ENCODE results near the gene SMARCD3. TPM values are rescaled to one million over a fixed set of nuclear protein-coding genes. Genes with fewer than 3 reads are reported as not detected.

Gene SMARCD3
- total and polyA plus RNA-seq, 9 of the 15 experiments (the other 6 are each of a cell fraction or from before 2014, with no cell fraction given): 0.43 to 3.6 (median 2.6) TPM

DNA sequence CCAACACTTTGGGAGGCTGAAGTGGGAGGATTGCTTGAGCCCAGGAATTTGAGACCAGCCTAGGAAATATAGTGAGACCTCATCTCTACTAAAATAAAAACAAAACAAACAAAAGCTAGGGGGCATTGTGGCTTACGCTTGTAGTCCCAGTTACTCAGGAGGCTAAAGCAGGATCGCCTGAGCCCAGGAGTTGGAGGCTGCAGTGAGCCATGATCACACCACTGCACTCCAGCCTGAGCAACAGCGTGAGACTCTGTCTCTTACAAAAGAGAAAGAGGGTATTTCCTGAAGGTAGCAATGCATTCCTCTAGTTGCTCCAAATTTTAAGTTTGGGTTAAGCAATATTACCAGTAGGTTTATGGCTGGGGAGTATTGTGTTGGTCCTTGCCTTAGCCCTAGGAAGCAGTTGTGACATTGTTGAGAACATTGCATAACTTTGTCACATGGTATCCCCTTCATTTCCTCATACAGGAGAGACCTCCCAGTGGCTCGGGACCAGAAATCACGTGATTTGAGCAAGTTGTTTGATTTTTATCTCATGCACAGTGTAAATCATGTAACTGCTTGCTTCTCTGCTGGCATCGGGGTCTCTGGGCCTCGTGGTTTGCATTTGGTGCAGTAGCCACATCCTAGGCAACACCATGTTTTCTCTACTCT is 23.3 kb upstream of the SMARCD3 start (continued):
- 0 out of 2 replicates have a peak, but pooled peaks have one; percentile 40 for TF ChIP-seq ZNF232 (CRISPR knock-in tag; IDR thresholded peaks at IDR 0.05)

DNA sequence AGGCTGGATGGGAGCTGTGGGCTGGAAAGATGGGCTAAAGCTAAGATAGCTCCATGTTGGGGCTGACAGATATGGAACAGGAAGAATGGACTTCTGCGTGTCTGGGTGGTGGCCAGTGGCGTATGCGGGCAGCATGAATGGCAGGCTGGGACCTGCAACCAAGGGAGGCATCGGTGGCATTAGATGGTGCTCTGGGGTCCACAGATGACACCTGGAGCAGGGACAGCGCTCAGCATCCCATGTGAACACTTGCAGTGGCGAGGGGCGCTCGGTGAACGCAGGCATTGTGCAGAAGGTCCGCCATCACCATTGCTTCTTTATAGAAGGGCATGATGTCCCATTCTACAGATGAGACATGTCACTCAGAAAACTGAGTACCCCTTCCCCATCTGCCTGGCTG is 21.0 kb upstream of the SMARCD3 start:
- no peaks in the 10 kb centered on the region for H3K79me2 ChIP-seq (ENCODE audit: control insufficient read depth, insufficient read depth, low read length)
- POLR2A ChIA-PET: interaction anchor here (0.7 kb wide), 2 partner anchors 8 to 224 kb away, joined by 3 read pairs; no protein-coding TSS in a partner anchor
- intact Hi-C loops (cut with micrococcal nuclease): no loop called here
- H3K27me3 ChIP-seq (ENCODE audit: control insufficient read depth in 2 of 2, insufficient read depth in 2 of 2, low read length in 2 of 2): peaks cover 23 to 86% of the 10 kb centered on the region in 2 experiments; a peak in 4 of 5 replicates
- no peak overlapping the region for H3K4me3 ChIP-seq
- peaks cover 11% of the 10 kb centered on the region for H4K20me1 ChIP-seq (replicated peaks; ENCODE audit: control insufficient read depth, insufficient read depth, low read length)
- under 1% methylated on average over 10 of the region's 10 CpGs for WGBS (ENCODE audit: insufficient coverage, low coverage, missing lambda C conversion rate)
- no peak for FAIRE-seq
- DNase-seq (ENCODE audit: extremely low read depth in 1 of 4, low spot score in 3 of 4): no peak
- peaks cover 16 to 20% of the 10 kb centered on the region in 2 experiments; a peak in 4 of 5 replicates for H3K4me1 ChIP-seq (replicated peaks in 1 of 2; ENCODE audit: control insufficient read depth in 2 of 2, insufficient read depth in 2 of 2, low read length in 2 of 2)
- in situ Hi-C loops (cut with MboI): no loop called here
- BruUV-seq (replicated peaks): no TSS peak
- H3K9ac ChIP-seq (ENCODE audit: insufficient read depth in 1 of 2, low read depth in 2 of 2, low read length in 2 of 2): no peak overlapping the region
- no peaks in the 10 kb centered on the region for H3K36me3 ChIP-seq (ENCODE audit: control insufficient read depth, insufficient read depth, low read length)
- no peak for ATAC-seq
- no peak overlapping the region for H2AFZ ChIP-seq (ENCODE audit: low read depth, low read length)
- CTCF ChIA-PET (ENCODE audit: low intra/inter-chr PET ratio): no interaction called here
- no peaks in the 10 kb centered on the region for H3K9me3 ChIP-seq (replicated peaks; ENCODE audit: control insufficient read depth, insufficient read depth, low read depth, low read length)
- H3K4me2 ChIP-seq (ENCODE audit: insufficient read depth, low read length): no peak overlapping the region
- no peak overlapping the region for H3K27ac ChIP-seq (ENCODE audit: extremely low read depth, low read depth, low read length)
- H3K9me1 ChIP-seq (ENCODE audit: control insufficient read depth, insufficient read depth, low read length): peaks cover 6% of the 10 kb centered on the region
- no peak for TF ChIP-seq BHLHE40 (IDR thresholded peaks at IDR 0.05; ENCODE audit: low read length)
- TF ChIP-seq, protein P1, sequence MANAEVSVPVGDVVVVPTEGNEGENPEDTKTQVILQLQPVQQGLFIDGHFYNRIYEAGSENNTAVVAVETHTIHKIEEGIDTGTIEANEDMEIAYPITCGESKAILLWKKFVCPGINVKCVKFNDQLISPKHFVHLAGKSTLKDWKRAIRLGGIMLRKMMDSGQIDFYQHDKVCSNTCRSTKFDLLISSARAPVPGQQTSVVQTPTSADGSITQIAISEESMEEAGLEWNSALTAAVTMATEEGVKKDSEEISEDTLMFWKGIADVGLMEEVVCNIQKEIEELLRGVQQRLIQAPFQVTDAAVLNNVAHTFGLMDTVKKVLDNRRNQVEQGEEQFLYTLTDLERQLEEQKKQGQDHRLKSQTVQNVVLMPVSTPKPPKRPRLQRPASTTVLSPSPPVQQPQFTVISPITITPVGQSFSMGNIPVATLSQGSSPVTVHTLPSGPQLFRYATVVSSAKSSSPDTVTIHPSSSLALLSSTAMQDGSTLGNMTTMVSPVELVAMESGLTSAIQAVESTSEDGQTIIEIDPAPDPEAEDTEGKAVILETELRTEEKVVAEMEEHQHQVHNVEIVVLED (CRISPR knock-in tag; IDR thresholded peaks at IDR 0.05): no peak
- TF ChIP-seq, protein P2, sequence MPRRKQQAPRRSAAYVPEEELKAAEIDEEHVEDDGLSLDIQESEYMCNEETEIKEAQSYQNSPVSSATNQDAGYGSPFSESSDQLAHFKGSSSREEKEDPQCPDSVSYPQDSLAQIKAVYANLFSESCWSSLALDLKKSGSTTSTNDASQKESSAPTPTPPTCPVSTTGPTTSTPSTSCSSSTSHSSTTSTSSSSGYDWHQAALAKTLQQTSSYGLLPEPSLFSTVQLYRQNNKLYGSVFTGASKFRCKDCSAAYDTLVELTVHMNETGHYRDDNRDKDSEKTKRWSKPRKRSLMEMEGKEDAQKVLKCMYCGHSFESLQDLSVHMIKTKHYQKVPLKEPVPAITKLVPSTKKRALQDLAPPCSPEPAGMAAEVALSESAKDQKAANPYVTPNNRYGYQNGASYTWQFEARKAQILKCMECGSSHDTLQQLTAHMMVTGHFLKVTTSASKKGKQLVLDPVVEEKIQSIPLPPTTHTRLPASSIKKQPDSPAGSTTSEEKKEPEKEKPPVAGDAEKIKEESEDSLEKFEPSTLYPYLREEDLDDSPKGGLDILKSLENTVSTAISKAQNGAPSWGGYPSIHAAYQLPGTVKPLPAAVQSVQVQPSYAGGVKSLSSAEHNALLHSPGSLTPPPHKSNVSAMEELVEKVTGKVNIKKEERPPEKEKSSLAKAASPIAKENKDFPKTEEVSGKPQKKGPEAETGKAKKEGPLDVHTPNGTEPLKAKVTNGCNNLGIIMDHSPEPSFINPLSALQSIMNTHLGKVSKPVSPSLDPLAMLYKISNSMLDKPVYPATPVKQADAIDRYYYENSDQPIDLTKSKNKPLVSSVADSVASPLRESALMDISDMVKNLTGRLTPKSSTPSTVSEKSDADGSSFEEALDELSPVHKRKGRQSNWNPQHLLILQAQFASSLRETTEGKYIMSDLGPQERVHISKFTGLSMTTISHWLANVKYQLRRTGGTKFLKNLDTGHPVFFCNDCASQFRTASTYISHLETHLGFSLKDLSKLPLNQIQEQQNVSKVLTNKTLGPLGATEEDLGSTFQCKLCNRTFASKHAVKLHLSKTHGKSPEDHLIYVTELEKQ (CRISPR knock-in tag; IDR thresholded peaks at IDR 0.05): no peak
- TF ChIP-seq ZNF584 (CRISPR knock-in tag; IDR thresholded peaks at IDR 0.05; ENCODE audit: low read depth): no peak
- TF ChIP-seq, protein P3, sequence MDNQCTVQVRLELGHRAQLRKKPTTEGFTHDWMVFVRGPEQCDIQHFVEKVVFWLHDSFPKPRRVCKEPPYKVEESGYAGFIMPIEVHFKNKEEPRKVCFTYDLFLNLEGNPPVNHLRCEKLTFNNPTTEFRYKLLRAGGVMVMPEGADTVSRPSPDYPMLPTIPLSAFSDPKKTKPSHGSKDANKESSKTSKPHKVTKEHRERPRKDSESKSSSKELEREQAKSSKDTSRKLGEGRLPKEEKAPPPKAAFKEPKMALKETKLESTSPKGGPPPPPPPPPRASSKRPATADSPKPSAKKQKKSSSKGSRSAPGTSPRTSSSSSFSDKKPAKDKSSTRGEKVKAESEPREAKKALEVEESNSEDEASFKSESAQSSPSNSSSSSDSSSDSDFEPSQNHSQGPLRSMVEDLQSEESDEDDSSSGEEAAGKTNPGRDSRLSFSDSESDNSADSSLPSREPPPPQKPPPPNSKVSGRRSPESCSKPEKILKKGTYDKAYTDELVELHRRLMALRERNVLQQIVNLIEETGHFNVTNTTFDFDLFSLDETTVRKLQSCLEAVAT (IDR thresholded peaks at IDR 0.05): no peak
- TF ChIP-seq YBX1 (IDR thresholded peaks at IDR 0.05): no peak
- no peak for TF ChIP-seq GABPB1 (CRISPR knock-in tag; IDR thresholded peaks at IDR 0.05)
- TF ChIP-seq, protein P4, sequence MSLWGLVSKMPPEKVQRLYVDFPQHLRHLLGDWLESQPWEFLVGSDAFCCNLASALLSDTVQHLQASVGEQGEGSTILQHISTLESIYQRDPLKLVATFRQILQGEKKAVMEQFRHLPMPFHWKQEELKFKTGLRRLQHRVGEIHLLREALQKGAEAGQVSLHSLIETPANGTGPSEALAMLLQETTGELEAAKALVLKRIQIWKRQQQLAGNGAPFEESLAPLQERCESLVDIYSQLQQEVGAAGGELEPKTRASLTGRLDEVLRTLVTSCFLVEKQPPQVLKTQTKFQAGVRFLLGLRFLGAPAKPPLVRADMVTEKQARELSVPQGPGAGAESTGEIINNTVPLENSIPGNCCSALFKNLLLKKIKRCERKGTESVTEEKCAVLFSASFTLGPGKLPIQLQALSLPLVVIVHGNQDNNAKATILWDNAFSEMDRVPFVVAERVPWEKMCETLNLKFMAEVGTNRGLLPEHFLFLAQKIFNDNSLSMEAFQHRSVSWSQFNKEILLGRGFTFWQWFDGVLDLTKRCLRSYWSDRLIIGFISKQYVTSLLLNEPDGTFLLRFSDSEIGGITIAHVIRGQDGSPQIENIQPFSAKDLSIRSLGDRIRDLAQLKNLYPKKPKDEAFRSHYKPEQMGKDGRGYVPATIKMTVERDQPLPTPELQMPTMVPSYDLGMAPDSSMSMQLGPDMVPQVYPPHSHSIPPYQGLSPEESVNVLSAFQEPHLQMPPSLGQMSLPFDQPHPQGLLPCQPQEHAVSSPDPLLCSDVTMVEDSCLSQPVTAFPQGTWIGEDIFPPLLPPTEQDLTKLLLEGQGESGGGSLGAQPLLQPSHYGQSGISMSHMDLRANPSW (CRISPR knock-in tag; IDR thresholded peaks at IDR 0.05): no peak

Data from K562 (cell line).